Adrenal gland (tissue), 19 donors: ENCODE results near the gene PLPPR5. TPM values are rescaled to one million over a fixed set of nuclear protein-coding genes. Genes with fewer than 3 reads are reported as not detected.
"Not testable (repeated sequence)": the region's sequence is repeated elsewhere in the genome, so short reads cannot be mapped to it uniquely, and the experiment has no call there.

Experiments
- DNase-seq, 7 donors: peaks; one replicate each; pipeline ENCODE4 v3.0.0-alpha.2; 2019 to 2020
- H3K27ac ChIP-seq, 5 donors: fragments of 200-600 bp; sonication (generic) in 4 of 5; 1 replicate in 3 of 5; 2 replicates in 2 of 5; pipeline versions ENCODE4 v1.5.1 to v1.8.0; 2016 to 2020; ENCODE audit warnings: mild to moderate bottlenecking in 1 of 5
- H3K27me3 ChIP-seq: fragments of 200-600 bp; 2 replicates; pipeline ENCODE4 v1.8.0; 2021
- H3K36me3 ChIP-seq, 2 donors: fragments of 200-600 bp; replicated peaks in 1 of 2; 1 replicate in 1 of 2; 2 replicates in 1 of 2; pipeline versions ENCODE4 v1.5.1 to v1.8.0; 2018 to 2022
- H3K4me1 ChIP-seq, 2 donors: fragments of 200-600 bp; replicated peaks in 1 of 2; 1 replicate in 1 of 2; 2 replicates in 1 of 2; pipeline versions ENCODE4 v1.5.1 to v1.8.0; 2018 to 2021
- H3K4me3 ChIP-seq, 4 donors: fragments of 200-600 bp; sonication (generic) in 3 of 4; one replicate each; pipeline ENCODE4 v1.5.1; 2016 to 2018
- H3K9me3 ChIP-seq, 3 donors: fragments of 200-600 bp; sonication (generic) in 1 of 3; replicated peaks in 1 of 3; 1 replicate in 2 of 3; 2 replicates in 1 of 3; pipeline versions ENCODE4 v1.5.1 to v1.8.0; 2016 to 2021
- CTCF ChIP-seq, 6 experiments: fragments of 450-650 bp in 4 of 6; fragments of 200-600 bp in 2 of 6; sonication (generic) in 1 of 6; IDR thresholded peaks; 1 replicate in 5 of 6; 2 replicates in 1 of 6; pipeline versions ENCODE4 v1.5.1 to v1.8.0; 2016 to 2021; ENCODE audit warnings: antibody characterized with exemption in 6 of 6, mild to moderate bottlenecking in 2 of 6, moderate library complexity in 1 of 6
- POLR2A ChIP-seq, 2 donors: fragments of 450-650 bp; IDR thresholded peaks; one replicate each; pipeline ENCODE4 v1.6.1; 2017; ENCODE audit warnings: antibody characterized with exemption in 2 of 2, mild to moderate bottlenecking in 2 of 2, moderate library complexity in 1 of 2
- WGBS, 4 donors: extraction: QIAGEN DNeasy Blood & Tissue Kit in 2 of 4; methylation state at CpG; one replicate each; pipeline versions ENCODE4 v1.1.5 to v1.1.7; 2013 to 2017; 5-methylcytosine and 5-hydroxymethylcytosine counted together
- intact Hi-C, 2 donors: fragments of 100-400 bp; cut with DNase I; formaldehyde crosslinking; loops; one replicate each; pipeline versions ENCODE4 v1.14.1 to v1.15.0; 2022 to 2023
- long read RNA-seq, 10 donors: library from polyadenylated mRNA in 3 of 10; unstranded in 2 of 10; stranded (forward) in 1 of 10; transcript quantifications; one replicate each; pipeline ENCODE4 v2.0.0 and lab custom pipeline, GENCODE V29; 2021 to 2026
- polyA plus RNA-seq, 3 donors: library from polyadenylated mRNA; stranded (reverse); fragments of 200-250 nt in 2 of 3; fragments of 350-450 nt in 1 of 3; fragmentation: Illumina TruSeq in 1 of 3; extraction: RNeasy Lipid Tissue Mini Kit (QIAGEN cat#74804) in 1 of 3; gene quantifications; one replicate each; pipeline ENCODE4 v1.2.3, GENCODE V29; 2013 to 2014
- total RNA-seq, 9 donors: library from RNA; depleted of rRNA in 4 of 9; stranded (reverse); fragments of >200 nt in 4 of 9; fragments of 120-200 nt in 1 of 9; fragmentation: NEBNext Ultra II Directional in 1 of 9; extraction: Animal tissue kit (Norgen Biotek cat#: 25700) in 1 of 9; gene quantifications; one replicate each; pipeline versions ENCODE4 v1.1.0 to v1.2.4, GENCODE V29; 2013 to 2023
- donor health status: healthy with polysubstance abuse.
- donor health status: Bipolar disorder and iron deficiency.
- donor health status: DM: yes; HTN: yes; CAD: no.
- donor health status: DM: no; HTN: no; CAD: no.
- donor health status: DM: no; HTN: no; CAD: no.
- donor health status: DM: yes; HTN: yes; CAD: no.

The PLPPR5 gene
- under 1 TPM in 3 of 9 donors, not detected in 6; 0.33 to 0.53 (median 0.41) TPM for total RNA-seq
- under 1 TPM; 0.10 to 0.86 (median 0.16) TPM for polyA plus RNA-seq
- long read RNA-seq, donor 1, result 0 reads
- long read RNA-seq, donor 2, result 0 reads
- long read RNA-seq, donor 3, result 0 reads
- long read RNA-seq, donor 4, result 0 reads
- long read RNA-seq, donor 5, result 0 reads
- long read RNA-seq, donor 6, result 0 reads
- long read RNA-seq, donor 7, result 0 reads
- long read RNA-seq, donor 8, result 0 reads
- long read RNA-seq, donor 9, partial matches to known transcripts, result 0 of 1 reads
- long read RNA-seq, donor 9, other reads (novel, unspliced or antisense), result 0 of 1 reads
- long read RNA-seq, donor 10, result 0 reads

GRCh38 chr1:99004861-99005442 lies at the start of gene PLPPR5:
PLPPR5 (minus strand) TSS chr1:99004861; CDS start chr1:99004671, 190 bp downstream.
- intact Hi-C loops, result no loop called here
- TF ChIP-seq CTCF (IDR thresholded peaks at IDR 0.05), result no peak
- Histone ChIP-seq H3K9me3 (no peaks in the 10 kb centered on the region), H3K4me3 (peak within 1 kb of the TSS in 2 of 4 donors; percentile 9 to 52), H3K36me3 (no peaks in the 10 kb centered on the region), H3K27me3 (peaks cover 26% of the 10 kb centered on the region), H3K4me1 (no peaks in the 10 kb centered on the region), H3K27ac (no peak within 1 kb of the TSS)
- WGBS, 4 donors, result 0 to 2% (median 1%) methylated on average over 18 to 53 of the region's 56 CpGs
- peak in 1 of 7 donors; percentile 12 for DNase-seq

- TF ChIP-seq CTCF (IDR thresholded peaks at IDR 0.05), result no peak
- no peak for TF ChIP-seq POLR2A (IDR thresholded peaks at IDR 0.05)
Observed at GRCh38 chr1:99051611-99052283, 47.1 kb upstream of the PLPPR5 start.

GRCh38 chr1:99049745-99050144 lies 45.1 kb upstream of the PLPPR5 start:
- intact Hi-C loops, result no loop called here
- DNase-seq, result no peak
- H3K9me3 ChIP-seq, result no peaks in the 10 kb centered on the region
- no peak overlapping the region for H3K27ac ChIP-seq
- no peak for TF ChIP-seq CTCF (IDR thresholded peaks at IDR 0.05)
- TF ChIP-seq POLR2A (IDR thresholded peaks at IDR 0.05), result no peak
- H3K27me3 ChIP-seq, result no peaks in the 10 kb centered on the region
- H3K4me1 ChIP-seq, result no peaks in the 10 kb centered on the region
- WGBS, 4 donors, result 66 to 82% (median 80%) methylated on average over 3 of the region's 3 CpGs
- H3K36me3 ChIP-seq, result no peaks in the 10 kb centered on the region
- H3K4me3 ChIP-seq, result no peak overlapping the region

More at GRCh38 chr1:99051611-99052283, 47.1 kb upstream of the PLPPR5 start:
- no peak overlapping the region for H3K27ac ChIP-seq
- H3K4me3 ChIP-seq, result no peak overlapping the region
- no peaks in the 10 kb centered on the region for H3K27me3 ChIP-seq
- no peaks in the 10 kb centered on the region for H3K4me1 ChIP-seq
- H3K36me3 ChIP-seq, result no peaks in the 10 kb centered on the region
- no peak for DNase-seq
- intact Hi-C loops, result no loop called here
- no peaks in the 10 kb centered on the region for H3K9me3 ChIP-seq
- 87 to 95% (median 90%) methylated on average over 5 to 10 of the region's 10 CpGs for WGBS, 4 donors

- DNase-seq, H3K4me1 ChIP-seq, H3K4me3 ChIP-seq, H3K27ac ChIP-seq, H3K27me3 ChIP-seq, H3K9me3 ChIP-seq, H3K36me3 ChIP-seq, intact Hi-C loops: not testable (repeated sequence)
- 54 to 67% (median 60%) methylated on average over 4 to 5 of the region's 5 CpGs for WGBS, 4 donors
Observed at GRCh38 chr1:99036746-99037145, 32.1 kb upstream of the PLPPR5 start.
